Upper lobe of left lung (tissue), 6 donors: ENCODE measurements around the gene FBXW8. TPM values are rescaled to one million over a fixed set of nuclear protein-coding genes. Genes with fewer than 3 reads are reported as not detected.
A peak's percentile ranks its signal among the peaks of the same experiment; 100 is the strongest.

Experiments
- ATAC-seq, 2 donors: fragments of 200-7000 bp; cut with Tn5 transposase; one replicate each; pipeline ENCODE4 v1.9.1; 2022; ENCODE audit warnings: mild to moderate bottlenecking in 2 of 2, moderate library complexity in 2 of 2; ENCODE audit not compliant: low FRiP score in 2 of 2
- DNase-seq, 2 donors: peaks; one replicate each; pipeline ENCODE4 v3.0.0-alpha.2; 2019 to 2020
- H3K27ac ChIP-seq, 4 donors: fragments of 200-600 bp; sonication (generic); one replicate each; pipeline ENCODE4 v1.5.1; 2016 to 2019
- H3K27me3 ChIP-seq, 4 donors: fragments of 200-600 bp; sonication (generic); one replicate each; pipeline ENCODE4 v1.5.1; 2017 to 2019
- H3K36me3 ChIP-seq, 4 donors: fragments of 200-600 bp; sonication (generic); one replicate each; pipeline ENCODE4 v1.5.1; 2016 to 2019
- H3K4me1 ChIP-seq, 4 donors: fragments of 200-600 bp; sonication (generic); one replicate each; pipeline ENCODE4 v1.5.1; 2018 to 2019
- H3K4me3 ChIP-seq, 4 donors: fragments of 200-600 bp; sonication (generic); one replicate each; pipeline ENCODE4 v1.5.1; 2017 to 2019; ENCODE audit warnings: mild to moderate bottlenecking in 2 of 4, moderate library complexity in 1 of 4
- H3K9me3 ChIP-seq, 4 donors: fragments of 200-600 bp; sonication (generic); one replicate each; pipeline ENCODE4 v1.5.1; 2018 to 2019
- EP300 ChIP-seq, 4 donors: sonication (generic); formaldehyde crosslinking; IDR thresholded peaks; one replicate each; pipeline ENCODE4 v1.5.1; 2017; ENCODE audit warnings: antibody characterized with exemption in 4 of 4, control low read depth in 2 of 4
- POLR2A ChIP-seq, 4 donors: fragments of 450-650 bp; IDR thresholded peaks; one replicate each; pipeline ENCODE4 v1.5.1; 2016 to 2017; ENCODE audit warnings: antibody characterized with exemption in 4 of 4, mild to moderate bottlenecking in 2 of 4
- POLR2AphosphoS5 ChIP-seq, 2 donors: sonication (generic); formaldehyde crosslinking; IDR thresholded peaks; one replicate each; pipeline ENCODE4 v1.5.1; 2017; ENCODE audit warnings: antibody characterized with exemption in 2 of 2
- WGBS, 2 donors: methylation state at CpG; one replicate each; pipeline ENCODE4 v1.1.5; 2017 to 2018; 5-methylcytosine and 5-hydroxymethylcytosine counted together
- total RNA-seq, 6 donors: library from RNA; depleted of rRNA in 4 of 6; stranded (reverse); fragments of >200 nt in 4 of 6; gene quantifications; one replicate each; pipeline versions ENCODE4 v1.1.0 to v1.2.1, GENCODE V29; 2016 to 2021
- TF ChIP-seq, protein P1 (sequence below), 6 experiments: fragments of 450-650 bp in 4 of 6; fragments of 200-600 bp in 2 of 6; sonication (generic) in 2 of 6; IDR thresholded peaks; one replicate each; pipeline ENCODE4 v1.5.1; 2016 to 2019; ENCODE audit warnings: antibody characterized with exemption in 6 of 6
- donor health status: DM: no; HTN: no; CAD: no; lungs with moderate emphysema.
- donor health status: DM: no; HTN: yes; CAD: no; lungs with severe emphysema.

The FBXW8 gene
- total RNA-seq, 6 donors from 2014 or later: 14.7 to 52.4 (median 18.6) TPM

DNA sequence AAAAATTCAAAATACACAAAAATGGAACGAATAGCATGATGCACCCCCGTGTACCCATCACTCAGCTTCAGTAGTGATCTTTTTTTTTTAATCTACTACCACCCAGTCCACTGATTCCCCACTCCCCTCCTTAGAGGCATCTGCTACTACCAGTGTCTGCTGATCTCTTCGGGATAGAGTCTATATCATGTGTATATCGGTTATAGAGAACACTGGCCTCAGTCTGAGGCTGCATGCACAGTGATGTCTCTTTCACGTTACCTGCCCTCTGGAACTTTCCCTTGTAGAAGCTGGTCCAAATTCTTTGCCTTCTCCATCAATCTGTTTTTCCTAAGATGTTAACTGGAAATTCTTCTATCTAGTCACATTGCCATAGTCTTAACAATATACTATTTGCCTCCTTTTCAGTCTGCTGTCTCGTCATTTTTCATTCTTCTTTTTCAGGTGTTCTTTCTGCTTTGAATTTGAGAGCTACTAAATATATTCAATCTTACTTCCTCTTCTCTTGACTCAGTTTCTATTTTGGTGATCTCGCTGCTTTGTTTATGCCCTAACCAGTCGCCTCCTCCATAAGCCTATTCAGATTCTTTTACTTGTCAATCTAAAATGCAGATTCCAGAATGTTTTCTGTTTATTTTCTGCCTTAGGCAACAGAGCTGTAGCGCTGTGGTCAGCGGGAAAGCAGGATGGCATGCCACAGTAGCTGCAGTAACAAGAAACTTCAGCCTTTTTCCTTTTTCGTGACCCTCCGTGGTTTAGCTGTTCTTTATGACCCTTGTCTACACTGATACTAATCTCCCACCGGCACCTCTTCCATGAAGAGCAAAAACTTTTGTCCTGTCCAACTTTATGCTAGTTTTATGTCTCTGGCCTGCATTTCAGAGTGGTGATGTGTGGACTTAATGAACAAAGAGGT lies 67.0 kb downstream of the FBXW8 start:
- Histone ChIP-seq H3K9me3 (no peaks in the 10 kb centered on the region), H3K4me3 (no peak overlapping the region), H3K36me3 (peaks cover 0 to 13% (median 0%) of the 10 kb centered on the region in 4 donors), H3K27me3 (no peaks in the 10 kb centered on the region), H3K27ac (no peak overlapping the region), H3K4me1 (peaks cover 0 to 3% (median 0%) of the 10 kb centered on the region in 4 donors)
- WGBS, 2 donors: 88 to 91% methylated on average over 13 of the region's 13 CpGs
- TF ChIP-seq, protein P1, sequence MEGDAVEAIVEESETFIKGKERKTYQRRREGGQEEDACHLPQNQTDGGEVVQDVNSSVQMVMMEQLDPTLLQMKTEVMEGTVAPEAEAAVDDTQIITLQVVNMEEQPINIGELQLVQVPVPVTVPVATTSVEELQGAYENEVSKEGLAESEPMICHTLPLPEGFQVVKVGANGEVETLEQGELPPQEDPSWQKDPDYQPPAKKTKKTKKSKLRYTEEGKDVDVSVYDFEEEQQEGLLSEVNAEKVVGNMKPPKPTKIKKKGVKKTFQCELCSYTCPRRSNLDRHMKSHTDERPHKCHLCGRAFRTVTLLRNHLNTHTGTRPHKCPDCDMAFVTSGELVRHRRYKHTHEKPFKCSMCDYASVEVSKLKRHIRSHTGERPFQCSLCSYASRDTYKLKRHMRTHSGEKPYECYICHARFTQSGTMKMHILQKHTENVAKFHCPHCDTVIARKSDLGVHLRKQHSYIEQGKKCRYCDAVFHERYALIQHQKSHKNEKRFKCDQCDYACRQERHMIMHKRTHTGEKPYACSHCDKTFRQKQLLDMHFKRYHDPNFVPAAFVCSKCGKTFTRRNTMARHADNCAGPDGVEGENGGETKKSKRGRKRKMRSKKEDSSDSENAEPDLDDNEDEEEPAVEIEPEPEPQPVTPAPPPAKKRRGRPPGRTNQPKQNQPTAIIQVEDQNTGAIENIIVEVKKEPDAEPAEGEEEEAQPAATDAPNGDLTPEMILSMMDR (IDR thresholded peaks at IDR 0.05): no peak
- TF ChIP-seq POLR2A (IDR thresholded peaks at IDR 0.05) (no peak), EP300 (IDR thresholded peaks at IDR 0.05) (no peak), POLR2AphosphoS5 (IDR thresholded peaks at IDR 0.05) (no peak)
- DNase-seq: no peak
- ATAC-seq: no peak

DNA sequence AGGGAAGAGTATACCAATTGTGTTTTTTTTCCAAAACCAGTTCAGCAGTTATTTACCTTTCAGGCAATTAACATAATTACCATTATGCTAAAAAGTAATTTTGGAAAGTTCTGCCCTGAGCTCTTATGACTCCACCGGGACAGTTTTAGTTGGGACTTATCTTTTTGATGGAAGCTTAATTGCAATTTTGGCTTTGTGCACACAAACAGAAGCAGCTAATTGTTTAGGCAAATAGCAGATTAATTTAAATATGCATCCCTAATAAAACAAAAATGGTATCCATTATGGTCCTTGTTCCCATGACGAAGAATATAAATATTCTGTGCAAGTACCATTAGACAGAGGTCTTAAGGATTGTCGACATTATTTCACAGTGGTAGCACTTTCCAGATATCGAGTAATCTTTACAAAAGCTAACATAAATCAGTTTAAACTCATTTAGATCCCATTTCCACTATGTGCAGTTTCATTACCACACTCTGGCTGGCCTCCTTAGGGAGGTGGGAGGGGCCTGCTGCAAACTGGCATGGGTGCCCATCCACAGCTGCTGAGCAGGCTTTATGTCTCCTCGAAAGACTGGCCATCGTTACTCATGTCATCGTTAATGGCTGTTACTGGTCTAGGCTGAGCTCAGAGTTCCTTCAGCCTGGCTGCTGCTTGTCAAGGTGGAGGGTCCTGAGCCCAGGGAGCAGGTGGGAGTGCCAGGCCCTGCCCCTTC lies 68.2 kb downstream of the FBXW8 start:
- DNase-seq: no peak

DNA sequence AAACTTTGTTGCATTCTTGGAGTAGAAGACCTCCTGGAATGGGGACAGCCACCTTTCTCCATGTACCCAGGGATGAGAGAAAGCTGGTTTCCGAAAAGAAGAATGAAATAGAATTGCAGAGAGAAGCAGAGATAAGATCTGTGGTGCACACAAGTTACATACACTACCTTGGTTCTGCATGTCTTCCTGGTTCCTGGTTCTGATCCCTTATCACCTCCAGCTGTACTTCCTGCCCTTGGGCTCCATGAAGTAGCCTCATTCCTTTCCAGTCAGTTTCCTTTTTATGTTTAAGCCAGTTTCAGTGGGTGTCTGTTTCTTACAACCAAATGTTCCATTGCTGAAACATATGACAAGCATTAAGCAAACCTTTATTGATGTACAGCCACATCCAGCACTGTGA lies 69.3 kb downstream of the FBXW8 start:
- Histone ChIP-seq H3K27me3 (no peaks in the 10 kb centered on the region), H3K4me1 (peaks cover 0 to 3% (median 0%) of the 10 kb centered on the region in 4 donors), H3K27ac (no peak overlapping the region), H3K9me3 (no peaks in the 10 kb centered on the region), H3K4me3 (no peak overlapping the region), H3K36me3 (no peaks in the 10 kb centered on the region)
- no peak for TF ChIP-seq EP300 (IDR thresholded peaks at IDR 0.05)
- no peak for TF ChIP-seq POLR2A (IDR thresholded peaks at IDR 0.05)
- TF ChIP-seq, protein P1 (IDR thresholded peaks at IDR 0.05): no peak
- TF ChIP-seq POLR2AphosphoS5 (IDR thresholded peaks at IDR 0.05): no peak
- WGBS, 2 donors: 77 to 88% methylated on average over 1 of the region's 1 CpG
- ATAC-seq (no peak), DNase-seq (no peak)

More for the DNA sequence above, 68.2 kb downstream of the FBXW8 start:
- Histone ChIP-seq H3K4me1 (peaks cover 0 to 3% (median 0%) of the 10 kb centered on the region in 4 donors), H3K36me3 (peaks cover 0 to under 1% (median 0%) of the 10 kb centered on the region in 4 donors), H3K4me3 (no peak overlapping the region), H3K9me3 (no peaks in the 10 kb centered on the region), H3K27me3 (no peaks in the 10 kb centered on the region), H3K27ac (no peak overlapping the region)
- no peak for ATAC-seq
- 92 to 97% methylated on average over 7 of the region's 7 CpGs for WGBS, 2 donors
- TF ChIP-seq POLR2AphosphoS5 (IDR thresholded peaks at IDR 0.05): no peak
- TF ChIP-seq POLR2A (IDR thresholded peaks at IDR 0.05): no peak
- TF ChIP-seq EP300 (IDR thresholded peaks at IDR 0.05): no peak
- TF ChIP-seq, protein P1 (IDR thresholded peaks at IDR 0.05): no peak

DNA sequence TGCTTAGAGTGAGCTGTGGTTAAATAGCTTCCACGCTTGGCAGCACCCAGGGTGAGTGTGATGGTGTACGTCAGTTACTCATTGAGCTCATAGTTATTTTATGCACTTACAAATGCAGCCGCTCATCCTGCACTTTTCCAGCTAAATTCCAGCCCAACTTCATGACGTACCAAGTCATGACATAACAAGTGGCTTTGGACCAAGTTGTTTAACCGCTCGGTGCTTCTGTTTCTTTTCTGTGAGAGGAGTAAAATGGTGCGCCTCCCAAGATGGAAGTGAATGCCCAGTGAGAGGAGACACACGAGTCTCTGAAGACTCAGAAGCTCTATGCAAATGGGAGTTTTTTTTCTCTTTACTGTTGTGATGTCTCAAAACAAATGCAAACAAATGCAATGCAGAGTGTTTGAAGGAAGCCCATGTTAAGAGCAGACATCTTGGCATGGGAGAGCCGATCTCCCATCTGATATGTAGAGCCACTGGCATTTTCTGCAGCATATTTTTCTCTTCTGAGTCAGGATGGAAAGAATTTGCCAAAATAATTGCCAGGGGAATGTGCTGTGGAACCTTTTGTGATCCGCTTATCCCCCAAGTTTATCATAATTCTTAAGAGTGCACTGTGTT lies 72.2 kb downstream of the FBXW8 start:
- ATAC-seq: peak; percentile 53 to 84

DNA sequence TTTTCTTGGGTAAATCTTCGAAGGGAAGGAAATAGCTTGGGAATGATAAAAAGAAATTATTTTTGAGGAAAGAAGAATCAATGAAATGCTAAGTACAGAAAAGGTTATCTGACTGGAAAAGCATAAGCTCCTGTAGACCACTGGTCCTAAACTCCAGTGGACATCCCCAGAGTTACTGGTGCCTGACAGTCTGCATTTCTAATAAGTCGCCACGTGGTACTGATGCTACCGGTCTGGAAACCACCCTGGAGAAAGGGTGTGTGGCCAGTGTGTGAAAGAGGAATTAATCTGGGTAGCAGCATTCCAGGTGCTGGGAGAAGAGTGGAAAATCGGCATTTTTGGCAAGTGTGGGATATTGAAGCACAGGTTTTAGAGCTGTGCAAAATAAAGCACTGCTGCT lies 73.3 kb downstream of the FBXW8 start:
- no peak overlapping the region for H3K4me3 ChIP-seq
- H3K36me3 ChIP-seq: peaks cover 0 to 12% (median 3%) of the 10 kb centered on the region in 4 donors
- ATAC-seq (no peak), DNase-seq (no peak)
- H3K27me3 ChIP-seq: no peaks in the 10 kb centered on the region
- H3K27ac ChIP-seq: no peak overlapping the region
- no peak for TF ChIP-seq EP300 (IDR thresholded peaks at IDR 0.05)
- no peak for TF ChIP-seq POLR2AphosphoS5 (IDR thresholded peaks at IDR 0.05)
- TF ChIP-seq POLR2A (IDR thresholded peaks at IDR 0.05): no peak
- TF ChIP-seq, protein P1 (IDR thresholded peaks at IDR 0.05): no peak
- peaks cover 0 to 3% (median 0%) of the 10 kb centered on the region in 4 donors for H3K4me1 ChIP-seq
- WGBS, 2 donors: 54 to 69% methylated on average over 5 of the region's 5 CpGs
- no peaks in the 10 kb centered on the region for H3K9me3 ChIP-seq

More for the DNA sequence above, 72.2 kb downstream of the FBXW8 start:
- 80 to 82% methylated on average over 10 of the region's 10 CpGs for WGBS, 2 donors
- Histone ChIP-seq H3K9me3 (no peaks in the 10 kb centered on the region), H3K36me3 (peaks cover 0 to 3% (median 0%) of the 10 kb centered on the region in 4 donors), H3K4me1 (peaks cover 0 to 3% (median 0%) of the 10 kb centered on the region in 4 donors), H3K27ac (no peak overlapping the region), H3K4me3 (no peak overlapping the region), H3K27me3 (no peaks in the 10 kb centered on the region)
- DNase-seq: no peak
- TF ChIP-seq POLR2A (IDR thresholded peaks at IDR 0.05): no peak
- TF ChIP-seq POLR2AphosphoS5 (IDR thresholded peaks at IDR 0.05): no peak
